ENCODE results near the gene DNAJB8.

Gene DNAJB8

GRCh38 chr3:128464702-128465101, 2.0 kb downstream of the DNAJB8 start:
- H3K36me3 Mint-ChIP-seq (ENCODE audit: low read depth), result no peaks in the 10 kb centered on the region
- H3K27ac Mint-ChIP-seq, result no peak overlapping the region
- no peaks in the 10 kb centered on the region for H3K9me3 Mint-ChIP-seq
- H3K4me3 Mint-ChIP-seq, result no peak overlapping the region
- H3K27me3 Mint-ChIP-seq (ENCODE audit: low read depth), result peaks cover 67% of the 10 kb centered on the region
- no peak for TF ChIP-seq CTCF (IDR thresholded peaks at IDR 0.05; ENCODE audit: unreplicated experiment in 3 of 3)
- H3K4me1 Mint-ChIP-seq, result no peaks in the 10 kb centered on the region

GRCh38 chr3:128464188-128464587, 2.5 kb downstream of the DNAJB8 start:
- H3K27ac Mint-ChIP-seq, result no peak overlapping the region
- H3K4me3 Mint-ChIP-seq, result no peak overlapping the region
- H3K4me1 Mint-ChIP-seq, result no peaks in the 10 kb centered on the region
- H3K36me3 Mint-ChIP-seq (ENCODE audit: low read depth), result no peaks in the 10 kb centered on the region
- no peak for TF ChIP-seq CTCF (IDR thresholded peaks at IDR 0.05; ENCODE audit: unreplicated experiment in 3 of 3)
- peaks cover 67% of the 10 kb centered on the region for H3K27me3 Mint-ChIP-seq (ENCODE audit: low read depth)
- no peaks in the 10 kb centered on the region for H3K9me3 Mint-ChIP-seq

DNA sequence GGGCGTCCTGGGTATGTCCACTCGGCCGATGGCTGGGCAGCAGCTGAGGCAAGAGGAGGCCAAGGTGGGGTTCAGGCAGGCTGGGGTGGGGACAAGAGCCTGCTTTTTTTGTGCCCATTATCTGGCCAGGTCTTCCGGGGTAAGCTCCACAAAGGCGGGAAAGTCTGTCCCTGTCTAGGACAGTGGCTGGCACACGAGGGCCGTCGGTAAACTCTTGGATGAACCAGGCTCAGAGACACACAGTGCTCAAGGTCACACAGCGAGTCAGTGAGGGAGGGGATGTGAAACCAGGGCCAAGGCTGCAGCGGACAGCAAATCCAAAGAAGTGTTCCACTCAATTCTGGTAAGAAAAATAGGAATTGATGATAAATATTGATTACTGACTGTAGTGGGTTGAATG, 2.9 kb downstream of the DNAJB8 start:
- Mint-ChIP-seq H3K27me3 (ENCODE audit: low read depth) (peaks cover 65% of the 10 kb centered on the region), H3K36me3 (ENCODE audit: low read depth) (no peaks in the 10 kb centered on the region), H3K4me3 (no peak overlapping the region), H3K4me1 (no peaks in the 10 kb centered on the region), H3K27ac (no peak overlapping the region), H3K9me3 (no peaks in the 10 kb centered on the region)
- TF ChIP-seq CTCF (IDR thresholded peaks at IDR 0.05; ENCODE audit: unreplicated experiment in 3 of 3), result no peak

GRCh38 chr3:128463354-128463753, 3.3 kb downstream of the DNAJB8 start:
- Mint-ChIP-seq H3K36me3 (ENCODE audit: low read depth) (no peaks in the 10 kb centered on the region), H3K27ac (no peak overlapping the region), H3K4me1 (no peaks in the 10 kb centered on the region), H3K4me3 (no peak overlapping the region), H3K27me3 (ENCODE audit: low read depth) (peaks cover 64% of the 10 kb centered on the region), H3K9me3 (no peaks in the 10 kb centered on the region)
- TF ChIP-seq CTCF (IDR thresholded peaks at IDR 0.05; ENCODE audit: unreplicated experiment in 3 of 3), result no peak

- Mint-ChIP-seq H3K36me3 (ENCODE audit: low read depth) (no peaks in the 10 kb centered on the region), H3K4me3 (no peak overlapping the region), H3K4me1 (no peaks in the 10 kb centered on the region), H3K27me3 (ENCODE audit: low read depth) (peaks cover 64% of the 10 kb centered on the region), H3K27ac (no peak overlapping the region), H3K9me3 (no peaks in the 10 kb centered on the region)
- TF ChIP-seq CTCF (IDR thresholded peaks at IDR 0.05; ENCODE audit: unreplicated experiment in 3 of 3), result no peak
Measured at GRCh38 chr3:128462931-128463330, 3.8 kb downstream of the DNAJB8 start.

GRCh38 chr3:128462341-128462910, 4.3 kb downstream of the DNAJB8 start:
- Mint-ChIP-seq H3K36me3 (ENCODE audit: low read depth) (no peaks in the 10 kb centered on the region), H3K4me1 (no peaks in the 10 kb centered on the region), H3K27me3 (ENCODE audit: low read depth) (peaks cover 63% of the 10 kb centered on the region), H3K4me3 (no peak overlapping the region), H3K9me3 (no peaks in the 10 kb centered on the region), H3K27ac (no peak overlapping the region)
- TF ChIP-seq CTCF (IDR thresholded peaks at IDR 0.05; ENCODE audit: unreplicated experiment in 3 of 3), result no peak

Data from nephron (organoid).